Dermis lymphatic vessel endothelial cell (primary cell): ENCODE results near the gene DAAM1. TPM values are rescaled to one million over a fixed set of nuclear protein-coding genes. Genes with fewer than 3 reads are reported as not detected.

Experiments used
- total RNA-seq: library from RNA; depleted of rRNA; stranded (reverse); fragments of >200 nt; gene quantifications from 2 replicates; pipeline ENCODE4 v1.2.1, GENCODE V29; 2014

The DAAM1 gene
- 29.8 and 73.6 TPM in 2 replicates for total RNA-seq

GRCh38 chr14:59188461-59189090 lies at the start of gene DAAM1:
TSS of gene DAAM1 (plus strand) at chr14:59188667. CDS start at chr14:59263478, 74,811 bp downstream.

